ENCODE measurements around the gene SEC62.

DNA sequence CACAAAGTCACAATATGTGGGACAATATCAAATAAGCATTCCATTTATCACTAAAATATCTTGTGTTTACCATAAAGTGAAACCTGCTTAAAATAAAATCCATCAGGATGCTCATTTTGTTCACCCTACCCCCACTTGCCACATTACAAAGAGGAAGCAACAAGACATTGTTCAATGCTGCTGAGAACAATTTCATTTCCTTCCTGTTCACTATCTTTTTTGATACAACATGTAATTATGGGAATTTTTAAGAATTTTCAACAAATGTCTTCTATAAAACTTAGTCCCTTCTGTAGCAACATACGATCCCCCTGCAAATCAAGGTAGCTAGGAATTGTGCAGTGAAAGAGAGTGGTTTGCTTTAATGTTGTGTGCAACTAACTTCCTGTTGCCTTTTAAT is 36.3 kb downstream of the SEC62 start:
- TF ChIP-seq POLR2AphosphoS5 (IDR thresholded peaks at IDR 0.05) (no peak), EP300 (IDR thresholded peaks at IDR 0.05) (no peak)
- TF ChIP-seq, protein P1, sequence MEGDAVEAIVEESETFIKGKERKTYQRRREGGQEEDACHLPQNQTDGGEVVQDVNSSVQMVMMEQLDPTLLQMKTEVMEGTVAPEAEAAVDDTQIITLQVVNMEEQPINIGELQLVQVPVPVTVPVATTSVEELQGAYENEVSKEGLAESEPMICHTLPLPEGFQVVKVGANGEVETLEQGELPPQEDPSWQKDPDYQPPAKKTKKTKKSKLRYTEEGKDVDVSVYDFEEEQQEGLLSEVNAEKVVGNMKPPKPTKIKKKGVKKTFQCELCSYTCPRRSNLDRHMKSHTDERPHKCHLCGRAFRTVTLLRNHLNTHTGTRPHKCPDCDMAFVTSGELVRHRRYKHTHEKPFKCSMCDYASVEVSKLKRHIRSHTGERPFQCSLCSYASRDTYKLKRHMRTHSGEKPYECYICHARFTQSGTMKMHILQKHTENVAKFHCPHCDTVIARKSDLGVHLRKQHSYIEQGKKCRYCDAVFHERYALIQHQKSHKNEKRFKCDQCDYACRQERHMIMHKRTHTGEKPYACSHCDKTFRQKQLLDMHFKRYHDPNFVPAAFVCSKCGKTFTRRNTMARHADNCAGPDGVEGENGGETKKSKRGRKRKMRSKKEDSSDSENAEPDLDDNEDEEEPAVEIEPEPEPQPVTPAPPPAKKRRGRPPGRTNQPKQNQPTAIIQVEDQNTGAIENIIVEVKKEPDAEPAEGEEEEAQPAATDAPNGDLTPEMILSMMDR (IDR thresholded peaks at IDR 0.05), result no peak
